HG02870 (cell line): ENCODE measurements around the gene SP7.
A peak's percentile ranks its signal among the peaks of the same experiment; 100 is the strongest.
"Not testable (repeated sequence)": the region's sequence is repeated elsewhere in the genome, so short reads cannot be mapped to it uniquely, and the experiment has no call there.

ENCODE experiments used
- ATAC-seq: cut with Tn5 transposase; IDR thresholded peaks from one replicate; pipeline ENCODE4 v1.9.1; 2021; ENCODE audit warnings: mild to moderate bottlenecking, moderate library complexity; ENCODE audit not compliant: unreplicated experiment

Gene SP7

DNA sequence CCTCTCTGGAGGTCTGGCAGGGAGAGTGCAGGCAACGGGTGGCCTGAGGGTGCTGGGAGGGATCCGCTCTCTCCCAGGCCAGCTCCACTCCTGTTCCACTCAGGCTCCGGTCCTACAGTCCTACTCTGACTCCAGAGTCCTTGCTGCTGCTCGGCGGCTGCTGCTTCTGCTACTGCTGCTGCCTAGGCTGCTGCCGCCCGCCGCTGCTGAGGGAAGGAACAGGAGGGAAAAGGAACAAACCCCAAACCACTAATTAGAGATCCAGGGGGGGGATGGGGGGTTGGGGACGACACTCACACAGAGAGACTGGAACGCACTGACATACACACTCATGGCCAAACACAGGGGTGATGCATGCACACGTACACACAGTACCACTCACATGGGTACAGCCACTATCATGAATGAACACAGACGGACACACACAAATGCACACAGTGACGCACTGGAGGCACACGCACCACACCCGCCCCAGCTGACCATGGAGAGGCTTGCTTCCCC, at the start of gene SP7:
TSS of gene SP7 (minus strand) at position 174 of the 501 bp plus-strand sequence. CDS start 708 bp downstream, outside the sequence.
- no peak for ATAC-seq

GRCh38 chr12:53383258-53383657, 47.1 kb upstream of the SP7 start:
- ATAC-seq, result no peak

DNA sequence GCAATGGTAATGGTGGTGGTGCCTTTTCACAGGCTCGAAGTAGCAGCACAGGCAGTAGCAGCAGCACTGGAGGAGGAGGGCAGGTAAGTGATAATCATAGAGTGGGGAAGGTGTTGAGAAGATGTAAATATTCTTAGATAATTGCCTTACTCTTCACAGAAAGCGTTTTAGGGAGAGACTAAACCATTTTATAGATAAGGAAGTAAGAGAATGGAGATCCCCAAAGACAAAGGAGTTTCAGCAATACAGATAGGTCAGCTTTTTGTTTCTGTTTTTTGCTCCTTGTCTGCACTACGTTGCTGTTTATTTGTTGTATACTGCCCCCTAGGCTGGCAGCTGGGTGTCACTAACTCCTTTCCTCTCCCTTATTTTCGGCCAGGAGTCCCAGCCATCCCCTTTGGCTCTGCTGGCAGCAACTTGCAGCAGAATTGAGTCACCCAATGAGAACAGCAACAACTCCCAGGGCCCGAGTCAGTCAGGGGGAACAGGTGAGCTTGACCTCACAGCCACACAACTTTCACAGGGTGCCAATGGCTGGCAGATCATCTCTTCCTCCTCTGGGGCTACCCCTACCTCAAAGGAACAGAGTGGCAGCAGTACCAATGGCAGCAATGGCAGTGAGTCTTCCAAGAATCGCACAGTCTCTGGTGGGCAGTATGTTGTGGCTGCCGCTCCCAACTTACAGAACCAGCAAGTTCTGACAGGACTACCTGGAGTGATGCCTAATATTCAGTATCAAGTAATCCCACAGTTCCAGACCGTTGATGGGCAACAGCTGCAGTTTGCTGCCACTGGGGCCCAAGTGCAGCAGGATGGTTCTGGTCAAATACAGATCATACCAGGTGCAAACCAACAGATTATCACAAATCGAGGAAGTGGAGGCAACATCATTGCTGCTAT, 45.8 kb upstream of the SP7 start:
- ATAC-seq, result no peak

DNA sequence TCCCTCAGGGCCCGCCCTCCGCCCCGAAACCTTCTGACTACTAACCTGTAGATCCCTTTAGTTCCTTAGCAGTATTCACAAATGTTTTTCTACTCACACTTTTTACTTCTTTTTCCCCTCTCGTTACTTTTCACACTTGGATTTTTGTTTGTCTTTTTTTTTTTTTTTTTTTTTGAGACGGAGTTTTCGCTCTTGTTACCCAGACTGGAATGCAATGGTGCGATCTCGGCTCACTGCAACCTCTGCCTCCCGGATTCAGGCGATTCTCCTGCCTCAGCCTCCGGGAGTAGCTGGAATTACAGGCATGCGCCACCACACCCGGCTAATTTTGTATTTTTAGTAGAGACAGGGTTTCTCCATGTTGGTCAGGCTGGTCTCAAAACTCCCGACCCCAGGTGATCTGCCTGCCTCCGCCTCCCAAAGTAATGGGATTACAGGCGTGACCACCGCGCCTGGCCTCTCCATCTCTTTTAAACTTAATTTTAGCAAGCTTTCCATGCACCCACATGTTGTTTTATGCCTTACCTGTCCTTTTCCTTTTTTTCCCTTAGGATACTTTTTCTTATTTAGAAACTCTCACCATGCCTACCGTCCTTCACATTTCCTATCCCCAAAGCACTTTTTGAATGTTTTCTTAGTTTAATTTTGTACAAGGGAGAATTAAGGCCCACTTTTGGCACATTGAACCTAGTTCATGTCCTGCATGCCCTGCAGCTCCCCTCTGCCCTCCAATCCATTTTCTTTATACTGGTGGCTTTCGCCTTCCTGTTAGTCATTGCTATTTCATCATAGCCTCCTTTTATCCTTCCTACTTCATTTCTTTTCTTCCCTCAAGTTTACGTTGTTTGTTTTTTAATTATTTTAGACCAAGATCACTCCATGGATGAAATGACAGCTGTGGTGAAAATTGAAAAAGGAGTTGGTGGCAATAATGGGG, 44.9 kb upstream of the SP7 start:
- no peak for ATAC-seq

DNA sequence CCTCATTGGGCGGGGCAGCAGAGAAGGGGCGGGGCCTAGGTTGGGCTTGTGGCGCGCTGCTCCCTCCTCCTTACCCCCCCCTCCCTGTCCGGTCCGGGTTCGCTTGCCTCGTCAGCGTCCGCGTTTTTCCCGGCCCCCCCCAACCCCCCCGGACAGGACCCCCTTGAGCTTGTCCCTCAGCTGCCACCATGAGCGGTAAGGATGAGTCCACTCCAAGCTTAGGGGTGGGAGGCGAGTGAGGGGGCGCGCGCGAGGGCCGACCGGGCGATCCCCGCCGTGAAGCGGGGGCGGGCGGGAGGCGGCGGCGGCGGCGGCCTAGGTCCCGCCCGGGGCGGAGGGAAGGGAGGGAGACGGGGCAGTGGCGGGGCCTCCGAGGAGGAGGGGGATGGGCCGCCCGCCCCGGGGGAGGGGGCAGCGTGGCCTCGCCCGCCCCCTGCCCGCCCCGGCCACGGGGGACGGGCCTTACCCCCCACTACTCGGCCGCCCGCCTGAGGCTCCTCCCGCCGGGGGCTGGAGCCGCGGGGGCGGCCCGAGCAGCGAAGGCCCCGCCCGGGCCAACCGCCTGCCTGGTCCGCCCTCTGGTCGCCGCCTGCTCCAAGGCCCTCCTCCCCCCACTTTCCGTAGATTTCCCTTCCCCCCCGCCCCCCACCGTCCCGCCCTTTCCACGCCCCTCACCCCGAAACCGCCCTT, 44.1 kb upstream of the SP7 start, which contains the start of gene SP1:
TSS of gene SP1 (plus strand) at position 73 of the 690 bp plus-strand sequence. CDS start at position 189, 116 bp downstream.
- peak; percentile 32 for ATAC-seq

DNA sequence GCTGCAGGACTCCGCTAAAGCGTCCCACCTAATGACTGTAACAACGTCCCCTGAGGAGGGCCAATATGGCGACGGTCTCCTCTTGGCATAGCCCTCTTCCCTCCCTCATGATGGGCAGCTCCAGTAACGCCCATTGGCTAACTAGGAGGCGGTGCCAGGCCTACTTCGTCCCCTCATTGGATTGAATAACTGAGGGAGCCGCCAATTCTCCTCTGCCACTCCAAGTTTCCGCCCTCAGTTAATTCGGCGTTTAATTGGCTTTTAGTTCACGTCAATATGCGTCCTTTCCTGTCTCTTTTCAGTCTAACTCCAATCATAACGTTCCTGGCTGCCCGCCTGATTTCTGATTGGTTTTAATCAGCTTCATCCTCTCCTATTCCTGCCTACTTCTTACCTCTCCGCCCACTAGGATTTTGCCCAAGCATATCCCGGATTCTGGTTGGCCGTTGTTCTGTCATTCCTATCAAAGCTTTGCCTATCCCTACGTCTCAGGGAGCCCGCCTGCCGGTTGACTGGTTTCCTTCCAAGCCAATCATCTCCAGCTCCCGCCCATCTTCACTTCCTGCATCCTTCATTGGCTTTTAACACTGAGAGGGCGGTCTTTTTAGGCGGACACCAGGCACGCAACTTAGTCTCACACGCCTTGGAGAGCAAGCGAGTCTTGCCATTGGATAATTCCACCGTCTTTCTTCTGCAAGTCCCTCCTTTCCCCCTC, 43.4 kb upstream of the SP7 start:
- ATAC-seq, result peak; percentile 69

- ATAC-seq, result no peak
Measured at GRCh38 chr12:53378724-53379388, 42.7 kb upstream of the SP7 start.

DNA sequence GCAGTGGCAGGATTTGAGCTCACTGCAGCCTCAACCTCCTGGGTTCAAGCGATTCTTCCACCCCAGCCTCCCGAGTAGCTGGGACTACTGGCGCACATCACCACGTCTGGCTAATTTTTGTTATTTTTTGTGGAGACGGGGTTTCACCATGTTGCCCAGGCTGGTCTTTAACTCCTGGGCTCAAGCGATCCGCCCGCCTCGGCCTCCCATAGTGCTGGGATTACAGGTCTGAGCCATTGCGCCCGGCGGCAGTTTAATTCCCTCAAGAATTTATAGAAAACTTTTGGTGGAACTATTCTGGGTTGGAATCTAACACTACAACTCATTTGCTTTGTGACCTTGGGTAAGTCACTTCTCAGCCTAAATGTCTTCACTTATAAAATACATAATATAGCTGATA, 42.1 kb upstream of the SP7 start:
- no peak for ATAC-seq

GRCh38 chr12:53376747-53377146, 40.6 kb upstream of the SP7 start:
- no peak for ATAC-seq

- not testable (repeated sequence) for ATAC-seq
Measured at GRCh38 chr12:53374277-53374676, 38.1 kb upstream of the SP7 start.

- ATAC-seq, result not testable (repeated sequence)
Measured at GRCh38 chr12:53373554-53374133, 37.5 kb upstream of the SP7 start.

GRCh38 chr12:53365245-53365904, 29.2 kb upstream of the SP7 start:
- ATAC-seq, result no peak

GRCh38 chr12:53361638-53362037, 25.5 kb upstream of the SP7 start:
- not testable (repeated sequence) for ATAC-seq

- ATAC-seq, result no peak
Measured at GRCh38 chr12:53358836-53359419, 22.8 kb upstream of the SP7 start.

- no peak for ATAC-seq
Measured at GRCh38 chr12:53355121-53355520, 19.0 kb upstream of the SP7 start.

DNA sequence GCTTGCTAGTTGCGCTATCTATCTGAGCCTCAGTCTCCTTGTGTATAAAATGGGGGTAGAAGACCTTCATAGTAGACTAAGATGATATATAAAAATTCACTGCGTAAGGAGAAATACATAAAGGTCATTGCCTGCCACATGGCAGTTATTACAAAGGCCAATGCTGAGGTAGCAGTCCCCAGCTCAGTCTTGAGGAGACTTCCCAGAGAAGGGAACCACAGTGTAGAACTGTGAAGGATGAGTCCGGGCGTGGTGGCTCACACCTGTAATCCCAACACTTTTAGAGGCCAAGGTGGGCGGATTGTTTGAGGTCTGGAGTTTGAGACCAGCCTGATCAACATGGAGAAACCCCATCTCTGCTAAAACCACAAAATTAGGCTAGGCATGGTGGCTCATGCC, 17.1 kb upstream of the SP7 start:
- ATAC-seq, result no peak

GRCh38 chr12:53352331-53353256, 16.4 kb upstream of the SP7 start:
- ATAC-seq, result peak; percentile 53
